Hepatocyte (in vitro differentiated cells): ENCODE measurements around the gene CHRD. TPM values are rescaled to one million over a fixed set of nuclear protein-coding genes. Genes with fewer than 3 reads are reported as not detected.

Source experiments
- DNase-seq: peaks from one replicate; pipeline ENCODE4 v3.0.0-alpha.2; 2016; ENCODE audit warnings: low spot score
- H2AFZ ChIP-seq: fragments of 200-600 bp; sonication (generic); 2 replicates; pipeline ENCODE4 v1.6.0; 2016; ENCODE audit warnings: antibody characterized with exemption, mild to moderate bottlenecking
- H3K27ac ChIP-seq: fragments of 200-600 bp; sonication (generic); 2 replicates; pipeline ENCODE4 v1.5.1; 2016; ENCODE audit warnings: mild to moderate bottlenecking
- H3K27me3 ChIP-seq: fragments of 200-600 bp; sonication (generic); 2 replicates; pipeline ENCODE4 v1.6.1; 2016
- H3K36me3 ChIP-seq: fragments of 200-600 bp; sonication (generic); replicated peaks from 2 replicates; pipeline ENCODE4 v1.5.1; 2016; ENCODE audit warnings: low read depth; ENCODE audit not compliant: insufficient read depth
- H3K4me1 ChIP-seq: fragments of 200-600 bp; sonication (generic); 2 replicates; pipeline ENCODE4 v1.5.1; 2016; ENCODE audit warnings: mild to moderate bottlenecking, moderate library complexity; ENCODE audit not compliant: insufficient read depth
- H3K4me2 ChIP-seq: fragments of 200-600 bp; sonication (generic); 2 replicates; pipeline ENCODE4 v1.6.0; 2016
- H3K4me3 ChIP-seq: fragments of 200-600 bp; sonication (generic); 2 replicates; pipeline ENCODE4 v1.5.1; 2016; ENCODE audit warnings: mild to moderate bottlenecking
- H3K79me2 ChIP-seq: fragments of 200-600 bp; sonication (generic); 2 replicates; pipeline ENCODE4 v1.6.0; 2017; ENCODE audit warnings: mild to moderate bottlenecking
- H3K9me2 ChIP-seq: fragments of 200-600 bp; sonication (generic); replicated peaks from 2 replicates; pipeline ENCODE4 v1.6.0; 2017; ENCODE audit warnings: mild to moderate bottlenecking; ENCODE audit not compliant: insufficient read depth
- H3K9me3 ChIP-seq: fragments of 200-600 bp; sonication (generic); 2 replicates; pipeline ENCODE4 v1.5.1; 2016; ENCODE audit warnings: low read depth, mild to moderate bottlenecking
- H4K20me1 ChIP-seq: fragments of 200-600 bp; sonication (generic); 2 replicates; pipeline ENCODE4 v1.6.0; 2016; ENCODE audit warnings: mild to moderate bottlenecking; ENCODE audit not compliant: insufficient read depth, poor library complexity, severe bottlenecking
- CTCF ChIP-seq: fragments of 200-600 bp; sonication (generic); IDR thresholded peaks from 2 replicates; pipeline ENCODE4 v1.5.1; 2016; ENCODE audit warnings: antibody characterized with exemption, mild to moderate bottlenecking; ENCODE audit not compliant: poor library complexity
- EZH2 ChIP-seq: fragments of 200-600 bp; sonication (generic); IDR thresholded peaks from 2 replicates; pipeline ENCODE4 v1.6.1; 2016; ENCODE audit warnings: antibody characterized with exemption, mild to moderate bottlenecking, borderline replicate concordance
- EZH2phosphoT487 ChIP-seq: fragments of 200-600 bp; sonication (generic); IDR thresholded peaks from one replicate; pipeline ENCODE4 v1.6.1; 2018; ENCODE audit warnings: antibody characterized with exemption, mild to moderate bottlenecking, low read depth, moderate library complexity; ENCODE audit not compliant: unreplicated experiment, severe bottlenecking
- WGBS: methylation state at CpG from one replicate; pipeline ENCODE4 v1.1.6; 2016; ENCODE audit warnings: low lambda C conversion rate; ENCODE audit errors: missing lambda C conversion rate; 5-methylcytosine and 5-hydroxymethylcytosine counted together
- polyA plus RNA-seq: library from polyadenylated mRNA; unstranded; fragments of >200 nt; fragmentation: Nextera tagmentation; extraction: Ambion mirVana; gene quantifications from 2 replicates; pipeline ENCODE4 v1.2.1, GENCODE V29; 2016
- total RNA-seq: library from RNA; depleted of rRNA; stranded (reverse); fragments of >200 nt; gene quantifications from 2 replicates; pipeline ENCODE4 v1.2.3, GENCODE V29; 2014

CHRD gene
- total and polyA plus RNA-seq, 2 experiments from 2014 or later: 13.6 to 16.1 TPM

GRCh38 chr3:184351511-184352148 is 28.2 kb upstream of the CHRD start:
- no peak overlapping the region for H3K4me2 ChIP-seq
- no peaks in the 10 kb centered on the region for H3K79me2 ChIP-seq
- H2AFZ ChIP-seq: no peak overlapping the region
- H3K4me3 ChIP-seq: no peak overlapping the region
- WGBS: 64% methylated on average over 9 of the region's 9 CpGs
- H3K27me3 ChIP-seq: no peaks in the 10 kb centered on the region
- H3K27ac ChIP-seq: peak overlapping the region; percentile 71
- no peaks in the 10 kb centered on the region for H3K9me3 ChIP-seq
- H4K20me1 ChIP-seq: no peaks in the 10 kb centered on the region
- peaks cover 9% of the 10 kb centered on the region for H3K4me1 ChIP-seq
- TF ChIP-seq EZH2 (no peak), CTCF (no peak), EZH2phosphoT487 (no peak)
- H3K9me2 ChIP-seq: no peaks in the 10 kb centered on the region
- no peak for DNase-seq
- no peaks in the 10 kb centered on the region for H3K36me3 ChIP-seq

GRCh38 chr3:184352149-184352785 is 27.6 kb upstream of the CHRD start:
- H3K4me2 ChIP-seq: no peak overlapping the region
- peaks cover 9% of the 10 kb centered on the region for H3K4me1 ChIP-seq
- no peak overlapping the region for H2AFZ ChIP-seq
- H3K27ac ChIP-seq: peak overlapping the region; percentile 76
- H3K27me3 ChIP-seq: no peaks in the 10 kb centered on the region
- no peaks in the 10 kb centered on the region for H3K79me2 ChIP-seq
- no peaks in the 10 kb centered on the region for H4K20me1 ChIP-seq
- WGBS: 88% methylated on average over 15 of the region's 15 CpGs
- no peak for TF ChIP-seq EZH2
- TF ChIP-seq CTCF: no peak
- TF ChIP-seq EZH2phosphoT487: no peak
- no peaks in the 10 kb centered on the region for H3K9me2 ChIP-seq
- DNase-seq: peak; percentile 65
- H3K4me3 ChIP-seq: no peak overlapping the region
- H3K36me3 ChIP-seq: no peaks in the 10 kb centered on the region
- H3K9me3 ChIP-seq: no peaks in the 10 kb centered on the region

- no peak for DNase-seq
- H3K9me3 ChIP-seq: no peaks in the 10 kb centered on the region
- TF ChIP-seq EZH2 (no peak), EZH2phosphoT487 (no peak), CTCF (no peak)
- peaks cover 9% of the 10 kb centered on the region for H3K4me1 ChIP-seq
- no peaks in the 10 kb centered on the region for H3K27me3 ChIP-seq
- H3K4me3 ChIP-seq: no peak overlapping the region
- no peak overlapping the region for H3K4me2 ChIP-seq
- H3K79me2 ChIP-seq: no peaks in the 10 kb centered on the region
- no peaks in the 10 kb centered on the region for H4K20me1 ChIP-seq
- WGBS: 95% methylated on average over 11 of the region's 11 CpGs
- H3K9me2 ChIP-seq: no peaks in the 10 kb centered on the region
- no peaks in the 10 kb centered on the region for H3K36me3 ChIP-seq
- no peak overlapping the region for H3K27ac ChIP-seq
- no peak overlapping the region for H2AFZ ChIP-seq
These were observed 26.8 kb upstream of the CHRD start for GRCh38 chr3:184352897-184353545.
